OCI-LY1 (cell line): ENCODE measurements around the gene RMI2.
A peak's percentile ranks its signal among the peaks of the same experiment; 100 is the strongest.

Experiments
- H2AFZ ChIP-seq: fragments of 200-600 bp; sonication (generic), shearing (Covaris generic); 2 replicates; pipeline ENCODE4 v1.6.0; 2014; ENCODE audit warnings: antibody characterized with exemption, mild to moderate bottlenecking, low read length
- H3F3A ChIP-seq: fragments of 200-600 bp; sonication (generic), shearing (Covaris generic); 2 replicates; pipeline ENCODE4 v1.6.0; 2014; ENCODE audit warnings: mild to moderate bottlenecking, antibody characterized with exemption, low read length, moderate library complexity; ENCODE audit not compliant: insufficient read depth
- H3K27ac ChIP-seq: fragments of 200-600 bp; sonication (generic); 2 replicates; pipeline ENCODE4 v1.5.1; 2014; ENCODE audit warnings: low read length, mixed run types, mild to moderate bottlenecking, low read depth; ENCODE audit not compliant: poor library complexity, severe bottlenecking
- H3K27me3 ChIP-seq: fragments of 200-600 bp; sonication (generic); 2 replicates; pipeline ENCODE4 v1.6.0; 2014; ENCODE audit warnings: antibody characterized with exemption, mild to moderate bottlenecking, low read length, moderate library complexity; ENCODE audit not compliant: insufficient read depth
- H3K36me3 ChIP-seq: fragments of 200-600 bp; sonication (generic); 2 replicates; pipeline ENCODE4 v1.6.1; 2014; ENCODE audit warnings: mild to moderate bottlenecking, antibody characterized with exemption, low read length, moderate library complexity, mixed read lengths; ENCODE audit not compliant: insufficient read depth
- H3K4me1 ChIP-seq: fragments of 200-600 bp; sonication (generic); 2 replicates; pipeline ENCODE4 v1.5.1; 2014; ENCODE audit warnings: mild to moderate bottlenecking, low read length, moderate library complexity; ENCODE audit not compliant: insufficient read depth, severe bottlenecking
- H3K4me2 ChIP-seq: fragments of 200-600 bp; sonication (generic), shearing (Covaris generic); 2 replicates; pipeline ENCODE4 v1.6.1; 2014; ENCODE audit warnings: low read length
- H3K4me3 ChIP-seq: fragments of 200-600 bp; sonication (generic); 2 replicates; pipeline ENCODE4 v1.5.1; 2014; ENCODE audit warnings: low read length, low read depth, mild to moderate bottlenecking, mixed read lengths; ENCODE audit not compliant: poor library complexity, severe bottlenecking
- H3K79me2 ChIP-seq: fragments of 200-600 bp; shearing (Covaris generic); 2 replicates; pipeline ENCODE4 v1.6.1; 2016; ENCODE audit warnings: mixed run types, low read length, mixed read lengths; ENCODE audit not compliant: insufficient read depth
- H3K9ac ChIP-seq: fragments of 200-600 bp; sonication (generic), shearing (Covaris generic); 2 replicates; pipeline ENCODE4 v1.6.1; 2014; ENCODE audit warnings: mild to moderate bottlenecking, low read length, mixed read lengths
- H3K9me2 ChIP-seq: fragments of 200-600 bp; sonication (generic), shearing (Covaris generic); 2 replicates; pipeline ENCODE4 v1.6.1; 2014; ENCODE audit warnings: low read depth, mild to moderate bottlenecking, low read length, mixed read lengths
- H3K9me3 ChIP-seq: fragments of 200-600 bp; shearing (Covaris generic); 2 replicates; pipeline ENCODE4 v1.6.1; 2014; ENCODE audit warnings: low read length, mixed read lengths
- H4K20me1 ChIP-seq: fragments of 200-600 bp; sonication (generic), shearing (Covaris generic); 2 replicates; pipeline ENCODE4 v1.6.0; 2016; ENCODE audit warnings: mild to moderate bottlenecking, low read length; ENCODE audit not compliant: insufficient read depth
- EZH2 ChIP-seq: fragments of 200-600 bp; sonication (generic), shearing (Covaris generic); IDR thresholded peaks from 2 replicates; pipeline ENCODE4 v1.8.0; 2017; ENCODE audit warnings: borderline replicate concordance, mixed run types, mild to moderate bottlenecking, antibody characterized with exemption, low read length, moderate library complexity, mixed read lengths
- TF ChIP-seq, protein P1 (sequence below): fragments of 200-600 bp; sonication (generic), shearing (Covaris generic); IDR thresholded peaks from 2 replicates; pipeline ENCODE4 v1.5.1; 2017; ENCODE audit warnings: mild to moderate bottlenecking, antibody characterized with exemption, low read length, moderate library complexity, mixed read lengths

The RMI2 gene

DNA sequence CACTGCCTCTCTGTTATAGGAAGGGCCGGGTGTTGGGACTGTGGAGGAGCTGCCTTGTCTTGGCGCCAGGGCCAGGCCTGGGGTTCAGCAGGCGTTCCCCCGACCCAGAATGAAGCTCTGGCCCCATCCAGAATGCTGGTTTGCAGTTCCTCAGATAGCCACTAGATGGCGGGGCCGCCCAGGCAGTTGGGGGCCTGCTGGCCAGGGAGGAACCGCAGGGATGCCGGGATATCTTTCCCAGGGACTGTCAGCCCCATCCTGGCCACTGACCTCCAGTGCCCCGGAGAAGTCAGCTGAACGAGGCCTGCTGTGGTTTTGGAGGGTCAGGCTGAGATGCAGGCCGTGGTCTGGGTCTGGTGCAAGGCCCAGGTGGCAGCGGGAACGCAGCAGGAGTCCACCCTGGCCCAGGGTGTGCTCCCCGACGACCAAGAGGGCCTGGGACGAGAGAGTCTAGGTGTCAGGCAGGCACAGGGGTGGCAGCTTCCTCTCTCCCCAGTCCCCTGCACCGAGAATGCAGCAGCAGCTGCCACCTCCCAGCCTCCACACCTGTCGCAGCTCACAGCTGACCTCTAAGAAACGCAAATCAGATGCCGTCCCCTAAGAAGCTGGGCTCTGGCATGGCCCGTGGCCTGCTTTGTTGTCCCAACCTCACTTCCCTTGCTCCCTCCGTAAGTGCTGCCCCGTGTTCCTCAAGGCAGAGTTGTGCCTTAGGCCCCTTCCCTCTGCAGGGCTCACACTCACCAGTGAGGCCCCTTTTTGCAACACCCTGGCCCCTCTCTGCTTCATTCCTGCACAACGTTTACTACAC is 51.2 kb downstream of the RMI2 start:
- Histone ChIP-seq H3K27ac (no peak overlapping the region), H3K4me2 (no peak overlapping the region)

DNA sequence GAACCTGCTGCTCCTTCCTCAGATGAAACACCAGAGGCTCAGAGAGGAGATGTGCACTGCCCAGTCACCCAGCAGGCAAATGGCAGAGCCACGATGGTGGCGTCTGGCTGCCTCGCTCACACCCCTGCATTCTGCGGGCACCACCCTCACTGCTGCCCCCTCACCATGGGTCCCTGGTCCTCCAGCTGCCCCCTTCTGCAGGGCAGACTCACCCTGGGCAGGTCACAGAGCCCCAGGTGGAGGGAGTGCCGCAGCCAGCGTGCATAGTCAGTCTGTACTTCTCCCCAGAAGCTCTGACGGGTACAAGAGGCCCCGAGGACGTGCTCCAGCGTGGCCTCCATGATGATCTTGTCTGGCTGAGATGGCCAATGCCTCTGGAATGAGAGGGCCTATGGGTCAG is 52.9 kb downstream of the RMI2 start:
- H3K4me1 ChIP-seq, result no peaks in the 10 kb centered on the region
- no peaks in the 10 kb centered on the region for H3K9me2 ChIP-seq
- no peaks in the 10 kb centered on the region for H3K79me2 ChIP-seq
- no peak overlapping the region for H3K4me2 ChIP-seq
- H4K20me1 ChIP-seq, result no peaks in the 10 kb centered on the region
- H2AFZ ChIP-seq, result no peak overlapping the region
- no peak overlapping the region for H3K27ac ChIP-seq
- H3K4me3 ChIP-seq, result no peak overlapping the region
- H3K9ac ChIP-seq, result no peak overlapping the region
- no peaks in the 10 kb centered on the region for H3K9me3 ChIP-seq
- H3K36me3 ChIP-seq, result no peaks in the 10 kb centered on the region
- TF ChIP-seq, protein P1, sequence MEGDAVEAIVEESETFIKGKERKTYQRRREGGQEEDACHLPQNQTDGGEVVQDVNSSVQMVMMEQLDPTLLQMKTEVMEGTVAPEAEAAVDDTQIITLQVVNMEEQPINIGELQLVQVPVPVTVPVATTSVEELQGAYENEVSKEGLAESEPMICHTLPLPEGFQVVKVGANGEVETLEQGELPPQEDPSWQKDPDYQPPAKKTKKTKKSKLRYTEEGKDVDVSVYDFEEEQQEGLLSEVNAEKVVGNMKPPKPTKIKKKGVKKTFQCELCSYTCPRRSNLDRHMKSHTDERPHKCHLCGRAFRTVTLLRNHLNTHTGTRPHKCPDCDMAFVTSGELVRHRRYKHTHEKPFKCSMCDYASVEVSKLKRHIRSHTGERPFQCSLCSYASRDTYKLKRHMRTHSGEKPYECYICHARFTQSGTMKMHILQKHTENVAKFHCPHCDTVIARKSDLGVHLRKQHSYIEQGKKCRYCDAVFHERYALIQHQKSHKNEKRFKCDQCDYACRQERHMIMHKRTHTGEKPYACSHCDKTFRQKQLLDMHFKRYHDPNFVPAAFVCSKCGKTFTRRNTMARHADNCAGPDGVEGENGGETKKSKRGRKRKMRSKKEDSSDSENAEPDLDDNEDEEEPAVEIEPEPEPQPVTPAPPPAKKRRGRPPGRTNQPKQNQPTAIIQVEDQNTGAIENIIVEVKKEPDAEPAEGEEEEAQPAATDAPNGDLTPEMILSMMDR, result no peak
- no peak for TF ChIP-seq EZH2
- H3K27me3 ChIP-seq, result no peaks in the 10 kb centered on the region; the same call in 1 of the 2 replicates
- no peaks in the 10 kb centered on the region for H3F3A ChIP-seq

More for the DNA sequence above, 51.2 kb downstream of the RMI2 start:
- TF ChIP-seq EZH2, result no peak
- TF ChIP-seq, protein P1, result peak; percentile 97
- Histone ChIP-seq H3K4me1 (no peaks in the 10 kb centered on the region), H3K36me3 (no peaks in the 10 kb centered on the region), H3K9me2 (no peaks in the 10 kb centered on the region), H2AFZ (no peak overlapping the region), H4K20me1 (no peaks in the 10 kb centered on the region), H3K9ac (no peak overlapping the region), H3K79me2 (no peaks in the 10 kb centered on the region), H3F3A (no peaks in the 10 kb centered on the region), H3K4me3 (no peak overlapping the region), H3K27me3 (no peaks in the 10 kb centered on the region; the same call in 1 of the 2 replicates), H3K9me3 (no peaks in the 10 kb centered on the region)

DNA sequence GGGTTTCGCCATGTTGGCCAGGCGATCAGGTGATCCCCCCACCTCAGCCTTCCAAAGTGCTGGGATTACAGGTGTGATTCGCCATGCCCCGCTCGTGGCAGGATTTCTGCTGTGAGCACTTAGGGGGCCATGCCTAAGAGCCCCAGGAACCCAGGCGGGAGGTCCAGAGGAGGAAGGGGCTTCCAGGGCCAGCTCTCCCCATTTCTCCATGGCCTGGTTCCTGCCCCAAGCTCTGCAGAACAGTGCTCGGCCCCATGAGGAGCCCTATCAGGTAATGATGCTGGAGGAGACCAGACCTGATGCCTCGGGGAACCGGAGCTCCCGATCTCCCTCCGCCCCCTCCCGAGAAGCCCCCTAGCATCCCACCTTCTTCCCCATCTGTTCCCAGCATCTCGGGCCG is 53.6 kb downstream of the RMI2 start:
- H3K4me2 ChIP-seq, result no peak overlapping the region
- no peaks in the 10 kb centered on the region for H3F3A ChIP-seq
- no peak for TF ChIP-seq EZH2
- TF ChIP-seq, protein P1, result no peak
- H3K27ac ChIP-seq, result no peak overlapping the region
- H3K9me2 ChIP-seq, result no peaks in the 10 kb centered on the region
- no peak overlapping the region for H3K4me3 ChIP-seq
- no peaks in the 10 kb centered on the region; the same call in 1 of the 2 replicates for H3K27me3 ChIP-seq
- H3K36me3 ChIP-seq, result no peaks in the 10 kb centered on the region
- H3K9me3 ChIP-seq, result no peaks in the 10 kb centered on the region
- H4K20me1 ChIP-seq, result no peaks in the 10 kb centered on the region
- no peak overlapping the region for H3K9ac ChIP-seq
- H3K4me1 ChIP-seq, result no peaks in the 10 kb centered on the region
- H3K79me2 ChIP-seq, result no peaks in the 10 kb centered on the region
- no peak overlapping the region for H2AFZ ChIP-seq
